Stimulated activated CD4-positive, alpha-beta T cell treated with anti-CD3 and anti-CD28 coated beads, TNF-alpha, amount 100 ng/mL, for 1 hour (primary cell): ENCODE measurements around the gene CDCP2.

Experiments
- DNase-seq, 3 donors: peaks; one replicate each; pipeline ENCODE4 v3.0.0-alpha.2; 2020; ENCODE audit warnings: low read depth in 3 of 3, low spot score in 1 of 3

The CDCP2 gene

DNA sequence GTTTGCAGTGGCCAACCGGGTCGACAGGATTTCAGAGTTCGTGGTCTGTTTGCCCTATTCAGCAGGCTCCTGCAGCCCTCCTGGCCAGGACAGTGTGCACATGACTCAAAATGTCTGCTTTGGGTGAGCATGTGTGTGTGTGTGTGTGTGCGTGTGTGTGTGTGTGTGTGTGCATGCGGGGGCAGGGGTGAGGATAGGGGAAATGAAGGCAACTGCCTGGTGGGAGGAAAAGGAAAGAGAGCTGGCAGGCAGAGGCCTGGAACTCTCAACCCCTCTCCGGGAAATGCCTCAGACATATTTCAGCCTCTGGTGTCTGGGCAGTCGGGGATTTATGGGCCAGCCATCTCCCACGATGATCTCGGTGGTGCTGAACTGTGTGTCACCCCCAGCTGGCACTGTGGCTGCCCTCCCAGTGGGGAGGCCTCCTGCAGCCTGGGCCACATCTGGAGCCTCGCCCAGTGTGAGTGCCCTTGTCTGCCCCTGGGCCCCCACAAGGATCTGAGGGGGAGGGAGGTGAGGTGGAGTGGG is 15.2 kb downstream of the CDCP2 start:
- DNase-seq = no peak

DNA sequence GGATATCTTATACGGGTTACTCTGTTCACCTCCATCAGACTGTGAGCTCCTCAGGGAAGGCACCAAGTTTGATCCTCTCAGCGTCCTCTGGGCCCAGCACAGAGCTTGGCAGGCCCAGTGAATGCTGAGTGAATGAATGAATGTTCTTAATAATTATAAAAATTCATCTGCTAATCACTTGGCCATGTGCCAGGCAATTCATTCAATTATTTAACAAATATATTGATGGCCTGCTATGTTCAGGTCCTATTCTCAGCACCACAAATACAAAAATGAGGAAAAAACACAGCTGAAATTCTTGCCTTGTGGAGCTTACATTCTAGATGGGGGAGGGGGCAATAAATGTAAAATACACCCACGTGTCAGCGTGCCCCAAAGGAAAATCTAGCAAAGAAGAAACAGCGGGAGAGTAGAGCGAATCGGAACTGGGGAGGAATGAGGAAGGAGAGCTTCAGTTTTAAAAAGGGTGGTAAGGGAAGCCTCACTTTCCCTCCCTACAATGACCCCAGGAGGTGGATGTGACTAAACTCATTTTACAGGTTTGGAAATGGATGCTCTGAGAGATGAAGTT is 15.8 kb downstream of the CDCP2 start:
- no peak for DNase-seq

DNA sequence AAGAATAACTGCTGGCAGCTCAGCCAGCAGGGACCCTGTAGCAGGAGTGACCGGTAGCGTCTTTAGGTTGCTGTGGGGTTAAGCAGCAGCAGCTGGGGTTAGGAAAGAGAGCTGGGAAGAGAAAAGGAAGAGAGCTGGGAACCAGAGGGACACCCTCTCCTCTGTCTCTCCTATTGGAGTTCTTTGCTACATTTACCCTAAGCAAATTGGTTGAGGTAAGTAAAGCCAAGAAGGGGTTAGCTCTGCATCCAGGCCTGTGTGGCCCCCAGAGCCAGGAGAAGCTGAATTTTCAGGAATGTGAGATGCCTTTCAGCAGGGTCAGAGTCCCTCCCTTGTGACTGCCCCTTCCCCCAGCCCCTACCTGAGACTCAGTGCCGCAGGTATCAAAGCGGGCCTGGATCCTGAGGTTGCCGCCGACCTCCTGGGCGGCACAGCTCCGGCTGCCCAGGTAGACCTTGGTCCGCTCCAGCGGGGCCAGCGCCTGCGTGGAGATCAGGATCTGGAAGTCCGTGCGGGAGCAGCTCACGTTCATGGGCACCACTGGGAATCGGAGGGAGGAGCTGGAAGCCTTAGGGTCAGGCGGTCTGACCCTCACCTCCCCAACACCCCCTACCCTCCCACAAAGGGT is 16.4 kb downstream of the CDCP2 start:
- DNase-seq = no peak

DNA sequence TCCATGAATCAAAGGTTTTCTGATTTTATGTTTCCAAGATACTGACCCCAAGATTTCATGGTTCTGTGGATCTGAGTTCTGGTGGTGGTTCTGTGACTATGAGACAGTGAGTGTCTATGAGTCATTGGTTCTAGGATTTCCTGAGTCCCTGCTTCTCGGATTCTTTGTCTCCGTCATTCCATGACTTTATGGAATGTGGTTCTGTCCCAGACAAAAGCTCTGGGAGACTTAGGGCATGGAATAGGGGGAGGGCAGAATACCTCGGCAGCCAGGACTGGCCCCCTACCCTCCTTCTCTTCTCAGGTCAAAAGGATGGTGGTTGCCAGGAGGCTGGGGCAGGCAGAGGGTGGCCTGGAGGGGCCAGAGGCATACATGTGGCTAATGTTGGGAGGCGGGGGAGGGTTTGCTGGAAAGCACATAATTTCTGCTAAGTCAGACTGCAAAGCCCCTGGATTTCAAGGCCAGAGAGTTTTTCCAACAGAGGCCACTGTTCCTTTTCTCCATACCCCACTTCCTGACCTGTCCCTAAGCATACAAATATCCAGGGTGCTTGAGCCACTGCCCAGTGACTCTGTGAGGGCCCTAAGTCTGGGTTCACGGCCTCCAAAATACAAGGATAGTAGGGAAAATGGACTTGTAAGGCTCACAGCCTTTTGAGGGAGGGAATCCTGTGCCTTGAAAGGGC is 17.2 kb downstream of the CDCP2 start:
- DNase-seq = no peak

DNA sequence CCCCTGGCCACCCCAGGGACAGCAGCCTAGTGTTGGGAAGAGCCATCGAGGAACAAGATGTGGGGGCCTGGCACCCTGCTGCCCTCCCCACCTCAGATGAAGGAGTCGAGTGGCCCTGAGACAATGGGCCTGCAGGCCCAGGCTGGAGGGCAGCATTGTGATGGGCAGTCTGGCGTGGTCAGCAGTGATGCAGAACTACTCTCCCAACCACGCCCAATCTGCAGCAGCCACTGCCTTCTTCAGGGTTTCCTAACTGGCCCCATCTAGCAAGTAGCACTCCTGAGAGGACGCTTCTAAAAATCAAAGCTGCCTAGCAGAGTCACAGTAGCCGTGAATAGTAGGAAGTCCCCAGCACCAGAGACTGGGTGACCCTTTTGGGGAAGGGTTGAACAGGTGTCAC is 18.5 kb downstream of the CDCP2 start:
- DNase-seq = no peak

DNA sequence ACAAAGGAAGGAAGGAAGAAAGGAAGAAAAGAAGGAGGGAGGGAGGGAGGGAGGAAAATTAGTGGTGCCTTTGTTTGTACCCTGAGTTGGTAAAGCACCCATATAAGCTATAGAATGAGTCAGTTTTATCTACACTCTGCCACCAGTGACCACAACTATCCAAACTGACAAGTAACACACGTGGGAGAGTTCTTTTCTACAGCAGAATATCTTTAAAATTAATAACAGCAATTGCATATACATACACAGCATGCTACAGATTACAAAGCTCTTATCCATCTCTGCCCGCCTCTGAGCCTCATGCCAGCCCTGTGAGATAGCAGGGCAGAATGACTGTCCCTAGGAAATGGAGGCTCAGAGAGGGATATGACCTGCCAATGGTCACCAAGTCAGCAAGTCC is 20.3 kb downstream of the CDCP2 start:
- no peak for DNase-seq

DNA sequence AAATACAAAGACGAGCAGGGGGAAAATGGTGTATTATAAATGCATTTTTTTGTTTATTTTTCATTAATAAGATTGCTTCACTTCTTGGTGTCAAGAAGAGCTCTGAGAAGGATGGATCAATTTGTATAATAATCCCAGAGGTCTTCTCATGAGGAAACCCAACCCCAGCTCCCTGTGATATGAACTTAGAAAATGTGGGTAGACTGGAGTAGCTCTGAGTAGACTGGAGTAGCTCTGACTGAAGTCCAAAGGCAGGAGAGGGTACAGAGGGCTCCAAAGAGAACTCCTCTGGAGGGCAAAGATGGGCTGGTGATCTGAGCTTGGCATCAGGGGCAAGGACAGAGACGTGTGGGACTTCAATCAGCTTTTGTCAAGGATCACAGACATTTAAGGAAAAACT is 21.4 kb downstream of the CDCP2 start:
- DNase-seq = no peak

DNA sequence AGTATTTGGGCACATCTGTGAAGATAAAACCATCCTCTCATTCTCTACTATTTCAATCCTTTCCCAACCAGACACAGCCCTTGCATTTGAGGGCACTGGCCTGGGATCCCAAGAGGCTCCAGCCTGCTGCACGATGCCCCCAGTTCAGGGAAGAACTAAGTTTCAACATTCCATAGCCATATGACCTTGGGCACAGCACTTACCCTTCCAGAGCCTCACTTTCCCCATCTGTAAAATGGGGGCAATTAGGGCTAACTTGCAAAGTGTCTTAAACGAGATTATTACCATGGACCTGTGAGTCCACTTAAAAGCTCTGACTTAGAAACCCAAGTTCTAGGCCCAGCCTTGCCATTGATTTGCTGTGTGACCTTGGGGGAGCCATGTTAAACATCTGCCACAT is 22.9 kb downstream of the CDCP2 start:
- no peak for DNase-seq

DNA sequence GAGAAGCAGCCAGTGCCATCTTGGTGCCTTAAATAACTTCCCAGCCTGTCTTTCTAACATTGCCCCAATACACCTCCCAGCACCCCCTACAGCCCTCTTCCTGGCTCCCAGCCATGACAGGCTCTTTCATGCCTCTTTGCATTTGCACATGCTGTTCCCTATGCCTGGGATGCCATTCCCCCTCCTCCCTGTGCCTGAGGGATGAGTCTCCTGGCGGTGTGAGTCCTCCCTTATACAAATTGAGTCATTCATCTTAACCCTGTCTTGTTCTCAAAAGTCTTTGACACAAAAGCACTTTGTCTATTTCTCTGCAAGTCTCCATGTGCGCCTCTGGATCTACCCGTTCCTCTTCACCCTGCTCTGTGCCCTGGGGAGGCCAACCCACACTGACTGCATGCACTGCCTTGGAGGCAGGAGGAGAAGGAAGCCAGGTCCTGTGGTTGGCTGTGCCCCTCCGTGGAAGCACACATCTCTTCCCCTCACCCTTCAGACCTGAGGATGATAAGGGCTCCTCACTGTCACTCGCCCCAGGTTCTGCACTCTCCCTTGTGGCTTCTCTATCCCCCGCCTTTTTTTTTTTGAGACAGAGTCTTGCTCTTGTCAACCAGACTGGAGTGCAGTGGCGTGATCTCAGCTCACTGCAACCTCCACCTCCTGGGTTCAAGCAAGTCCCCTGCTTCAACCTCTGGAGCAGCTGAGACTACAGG is 25.1 kb downstream of the CDCP2 start:
- no peak for DNase-seq

DNA sequence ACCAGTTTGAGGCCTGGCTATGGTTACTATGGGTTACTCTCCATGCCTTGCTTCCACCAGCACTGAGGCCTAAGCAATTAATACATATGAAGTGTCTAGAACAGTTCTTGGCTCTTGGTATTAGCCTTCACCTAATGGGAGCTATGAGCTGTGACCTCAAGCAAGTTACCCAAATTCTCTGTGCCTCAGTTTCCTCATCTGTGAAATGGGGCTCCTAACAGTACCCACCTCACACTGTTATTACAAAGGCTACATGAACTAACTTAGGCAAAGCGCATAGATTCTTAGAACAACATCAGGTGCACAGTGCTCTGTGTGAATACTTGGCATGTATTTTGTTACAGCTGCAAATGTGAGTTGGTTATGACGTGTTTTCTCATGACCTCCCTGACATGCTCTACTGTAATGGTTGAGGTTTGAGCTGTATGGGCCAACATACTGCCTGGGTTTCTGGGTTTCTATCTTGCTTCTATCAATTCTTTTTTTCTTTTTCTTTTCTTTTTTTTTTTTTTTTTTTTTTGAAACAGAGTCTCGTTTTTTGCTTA is 26.5 kb downstream of the CDCP2 start:
- DNase-seq = no peak

DNA sequence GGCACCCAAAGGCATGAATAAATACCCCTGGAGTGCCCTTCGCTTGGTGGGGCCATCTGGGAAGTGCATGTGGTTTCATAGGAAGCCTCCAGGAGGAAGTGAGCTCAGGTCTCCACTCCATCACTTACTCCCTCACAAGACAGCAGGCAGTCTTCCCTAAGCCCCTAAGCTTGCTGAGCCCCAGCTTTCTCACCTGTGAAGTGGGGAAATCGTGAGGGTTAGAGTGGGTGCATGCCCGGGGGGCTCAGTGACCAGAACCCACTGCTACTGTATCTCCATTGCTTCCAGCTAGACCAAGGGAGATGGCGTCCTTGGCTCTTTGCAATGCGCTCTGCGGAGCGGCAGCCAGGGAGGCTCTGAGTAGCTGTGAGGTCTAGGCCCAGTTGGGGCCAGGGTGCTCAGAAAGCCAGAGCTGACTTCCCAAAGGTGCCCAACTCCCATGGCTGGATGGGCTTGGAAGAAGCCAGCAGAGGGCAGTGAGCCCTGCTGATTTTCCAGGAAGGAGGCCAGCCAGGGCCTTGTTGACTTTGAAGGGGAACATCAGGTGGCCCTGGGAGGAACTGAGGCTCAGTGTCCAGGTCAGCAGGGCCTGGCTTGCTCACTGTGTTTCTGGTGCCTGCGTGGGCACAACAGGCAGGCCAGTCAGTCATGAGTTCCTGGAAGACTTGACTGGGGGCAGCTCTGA is 27.3 kb downstream of the CDCP2 start:
- no peak for DNase-seq

DNA sequence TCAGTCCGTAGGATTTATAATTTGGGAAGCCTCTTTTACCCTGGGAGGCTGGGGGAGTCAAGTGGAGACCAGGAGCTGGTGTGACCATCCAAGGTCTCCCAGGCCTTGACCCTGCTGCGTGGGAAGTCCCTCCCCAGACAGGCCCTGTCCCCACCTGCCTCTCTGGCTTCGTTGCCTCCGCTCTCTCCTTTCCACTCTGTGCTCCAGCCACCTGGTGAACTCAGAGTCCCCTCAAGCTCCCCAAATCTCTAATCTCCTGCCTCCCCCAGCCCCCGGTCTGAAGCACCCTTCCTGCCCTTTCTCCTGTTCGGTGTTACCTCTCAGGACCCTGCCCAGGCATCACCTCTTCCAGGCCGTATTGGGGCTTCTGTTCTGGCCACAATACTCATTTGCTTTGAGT is 27.9 kb downstream of the CDCP2 start:
- DNase-seq = no peak

DNA sequence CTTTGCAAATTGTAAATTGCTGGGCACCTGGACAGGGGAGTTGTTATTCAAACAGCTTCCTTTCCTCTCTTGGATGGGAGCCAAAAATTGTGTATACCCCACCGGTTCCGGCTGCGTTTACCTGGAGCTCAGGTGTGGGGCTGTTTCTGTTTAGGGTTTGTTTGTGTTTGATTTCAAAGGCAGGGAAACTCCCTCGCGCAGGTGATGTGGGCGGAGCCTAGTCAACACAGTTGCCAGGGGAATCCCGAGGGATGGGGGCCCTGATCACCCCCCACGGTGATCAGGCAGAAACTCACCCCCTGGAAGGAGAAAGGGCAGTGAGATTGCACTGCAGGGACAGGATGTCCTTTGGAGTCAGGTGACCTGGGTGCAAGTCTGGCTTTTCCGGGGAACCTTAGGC is 28.3 kb downstream of the CDCP2 start:
- no peak for DNase-seq

DNA sequence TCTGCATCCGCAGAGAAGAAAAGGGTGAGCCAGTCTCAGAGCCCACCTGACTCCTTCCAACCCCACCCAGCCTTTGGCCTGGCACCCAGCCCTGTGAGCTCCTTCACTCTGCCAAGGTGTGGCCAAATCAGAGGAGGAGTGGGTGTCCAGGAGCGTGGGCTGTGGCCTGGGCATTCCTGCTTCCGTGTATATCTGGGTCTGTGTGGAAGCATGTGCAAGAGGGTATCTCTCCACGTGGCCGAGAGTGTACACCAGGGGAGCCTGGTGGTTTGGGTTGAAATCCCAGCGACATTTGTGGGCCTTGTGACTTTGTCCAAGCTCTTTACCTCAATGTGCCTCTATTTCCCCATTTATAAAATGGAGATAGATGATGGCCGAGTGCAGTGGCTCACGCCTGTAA is 29.8 kb downstream of the CDCP2 start:
- no peak for DNase-seq

DNA sequence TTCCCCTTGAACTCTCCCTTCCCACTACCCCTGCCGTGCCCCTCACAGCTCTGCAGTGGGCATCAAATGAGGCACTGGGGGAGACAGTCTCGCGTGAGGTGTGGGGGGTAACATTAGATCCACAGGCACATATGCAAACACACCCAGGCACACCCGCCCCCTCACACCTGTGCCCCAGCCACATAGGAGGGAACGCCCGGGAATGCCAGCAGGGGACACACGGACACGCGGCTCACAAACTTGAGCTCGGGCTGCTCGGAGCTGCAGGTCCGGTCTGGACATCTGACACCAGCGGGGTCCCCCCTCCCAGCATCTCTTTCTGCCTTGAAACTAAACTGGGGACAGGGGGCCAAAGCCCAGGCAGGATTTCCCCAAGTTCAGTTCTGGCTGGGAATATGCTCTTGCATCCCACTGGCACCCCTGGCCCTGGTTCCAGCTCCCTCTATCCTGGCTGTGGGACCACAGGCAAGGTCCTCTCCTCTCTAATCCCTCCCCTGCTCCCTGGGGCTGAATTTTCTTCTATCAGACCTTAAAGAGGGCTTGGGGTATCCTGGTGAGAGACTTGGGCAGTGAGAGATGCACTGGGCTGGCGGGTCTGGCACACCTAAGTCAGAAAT is 30.6 kb downstream of the CDCP2 start:
- DNase-seq = no peak

DNA sequence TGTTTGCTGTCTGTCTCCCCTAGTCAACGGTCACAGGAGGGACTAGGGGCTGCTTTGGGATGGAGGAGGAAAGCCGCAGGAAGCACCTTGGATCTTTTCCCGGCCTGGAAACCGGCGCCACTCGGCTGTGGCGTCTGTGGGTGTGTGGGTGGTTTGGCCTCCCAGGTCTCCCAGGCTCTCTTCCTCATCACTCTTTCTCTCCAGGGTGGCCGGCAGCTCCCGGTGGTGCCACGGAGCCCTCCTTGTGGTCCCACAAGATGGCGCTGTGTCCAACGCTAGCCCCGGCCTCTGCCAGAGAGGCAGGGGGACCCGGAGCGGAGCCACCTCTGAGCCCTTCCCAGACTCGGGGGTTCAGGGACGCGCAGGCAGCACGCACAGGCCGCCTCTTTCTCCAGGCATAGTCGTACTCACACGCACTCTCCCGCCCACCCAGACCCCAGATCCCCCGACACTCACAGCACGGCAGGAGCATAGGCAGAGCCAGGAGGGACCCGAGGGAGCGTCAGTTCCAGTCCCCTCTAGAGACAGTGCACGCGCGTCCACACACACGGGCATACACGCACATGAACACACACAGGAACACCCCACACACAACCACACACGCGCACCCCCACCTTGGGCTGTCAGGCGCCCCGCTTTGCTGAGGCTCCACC is 31.2 kb downstream of the CDCP2 start:
- peak; percentile 17 to 51 (median 33) for DNase-seq

DNA sequence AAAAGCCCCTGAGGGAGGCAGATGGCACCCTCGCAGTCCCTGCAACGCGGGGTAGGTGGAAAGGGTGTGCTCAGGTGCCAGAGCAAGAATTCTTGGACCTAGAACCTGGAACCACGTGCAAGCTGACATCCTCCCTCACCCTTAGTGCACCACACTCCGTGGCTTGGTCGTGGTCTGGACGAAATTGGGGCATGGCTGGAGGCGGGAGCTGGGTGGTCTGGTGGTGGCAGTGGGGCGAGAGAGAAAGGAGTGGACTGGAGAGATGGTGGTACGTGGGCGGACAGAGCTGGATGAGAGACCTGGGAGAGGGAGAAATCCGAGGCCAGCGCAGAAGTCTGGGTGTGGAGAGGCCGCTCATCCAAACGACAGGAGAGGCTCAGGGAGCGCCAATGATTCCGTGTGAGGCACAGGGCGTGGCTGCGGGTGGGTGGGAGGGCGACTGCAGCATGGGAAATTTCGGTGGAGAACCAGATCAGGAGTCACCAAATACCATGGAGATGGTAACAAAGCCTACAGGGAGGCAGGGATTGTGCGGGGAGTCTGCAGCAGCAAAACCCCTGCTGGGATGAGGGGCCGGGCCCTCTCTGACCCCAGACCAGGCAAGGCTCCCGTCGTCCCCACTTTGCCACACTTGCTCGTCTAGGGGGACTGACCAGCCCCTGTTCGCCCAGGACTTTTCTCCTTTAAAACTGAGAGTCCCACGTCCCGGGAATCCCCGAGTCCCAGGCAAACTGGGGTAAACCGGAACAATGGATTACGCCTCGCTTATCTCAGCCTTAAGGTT is 31.9 kb downstream of the CDCP2 start:
- DNase-seq = no peak

DNA sequence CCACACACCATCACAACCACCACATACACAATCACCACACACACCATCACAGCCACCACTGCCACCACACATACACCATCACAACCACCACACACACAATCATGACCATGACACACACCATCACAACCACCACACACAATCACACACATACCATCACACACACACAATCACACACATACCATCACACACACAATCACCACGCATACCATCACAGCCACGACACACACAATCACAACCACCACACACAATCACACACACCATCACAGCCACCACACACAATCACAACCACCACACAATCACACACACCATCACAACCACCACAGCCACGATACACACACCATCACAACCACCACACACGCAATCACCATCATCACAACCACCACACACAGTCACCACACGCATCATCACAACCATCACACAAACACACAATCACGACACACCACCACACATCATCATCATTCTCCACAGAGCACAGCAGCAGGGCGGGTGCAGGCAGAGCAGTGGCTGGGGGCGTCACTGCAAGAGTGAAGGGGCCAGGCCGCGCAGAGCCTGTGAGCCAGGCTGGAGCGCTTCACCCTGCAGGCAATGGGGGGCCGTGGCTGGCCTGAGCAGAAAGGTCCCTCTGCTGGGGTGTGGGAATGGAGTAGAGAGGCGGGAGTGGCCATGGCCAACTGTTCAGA is 32.6 kb downstream of the CDCP2 start:
- no peak for DNase-seq

DNA sequence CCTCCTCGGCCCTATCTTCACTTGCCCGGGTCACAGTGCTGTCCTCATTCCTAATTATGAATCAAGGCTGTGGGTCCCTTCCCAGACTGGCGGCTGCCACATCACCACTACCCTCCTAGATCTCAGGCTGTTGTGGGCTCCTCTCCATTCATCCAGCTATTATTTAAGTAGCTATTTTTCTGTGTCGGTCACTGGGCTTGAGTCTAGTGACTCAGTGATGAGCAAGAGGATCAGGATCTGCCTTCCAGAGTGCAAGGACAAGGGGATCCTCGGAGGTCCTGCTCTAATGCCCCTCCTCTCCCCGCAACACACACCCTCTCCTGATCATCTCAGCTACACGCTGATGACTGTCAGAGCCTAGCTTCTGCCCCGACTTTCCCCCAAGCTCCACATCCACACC is 34.1 kb downstream of the CDCP2 start:
- no peak for DNase-seq
